Mammary epithelial cell (primary cell): ENCODE measurements around the gene TM9SF4.

Source experiments
- EZH2 ChIP-seq: IDR thresholded peaks from 2 replicates; pipeline ENCODE4 v1.6.1; 2012; ENCODE audit warnings: low read length, inconsistent platforms, borderline replicate concordance
- TF ChIP-seq, protein P1 (sequence below), 2 donors: IDR thresholded peaks in 1 of 2; conservative IDR thresholded peaks in 1 of 2; 2 replicates each; pipeline ENCODE4 v1.5.1; 2011 to 2012; ENCODE audit warnings: inconsistent platforms in 2 of 2, low read length in 2 of 2, mild to moderate bottlenecking in 2 of 2, control low read depth in 1 of 2, low read depth in 1 of 2; ENCODE audit not compliant: insufficient read depth in 1 of 2; ENCODE audit errors: extremely low read depth in 1 of 2

GRCh38 chr20:32183947-32184635 lies 74.6 kb downstream of the TM9SF4 start:
- TF ChIP-seq, protein P1, sequence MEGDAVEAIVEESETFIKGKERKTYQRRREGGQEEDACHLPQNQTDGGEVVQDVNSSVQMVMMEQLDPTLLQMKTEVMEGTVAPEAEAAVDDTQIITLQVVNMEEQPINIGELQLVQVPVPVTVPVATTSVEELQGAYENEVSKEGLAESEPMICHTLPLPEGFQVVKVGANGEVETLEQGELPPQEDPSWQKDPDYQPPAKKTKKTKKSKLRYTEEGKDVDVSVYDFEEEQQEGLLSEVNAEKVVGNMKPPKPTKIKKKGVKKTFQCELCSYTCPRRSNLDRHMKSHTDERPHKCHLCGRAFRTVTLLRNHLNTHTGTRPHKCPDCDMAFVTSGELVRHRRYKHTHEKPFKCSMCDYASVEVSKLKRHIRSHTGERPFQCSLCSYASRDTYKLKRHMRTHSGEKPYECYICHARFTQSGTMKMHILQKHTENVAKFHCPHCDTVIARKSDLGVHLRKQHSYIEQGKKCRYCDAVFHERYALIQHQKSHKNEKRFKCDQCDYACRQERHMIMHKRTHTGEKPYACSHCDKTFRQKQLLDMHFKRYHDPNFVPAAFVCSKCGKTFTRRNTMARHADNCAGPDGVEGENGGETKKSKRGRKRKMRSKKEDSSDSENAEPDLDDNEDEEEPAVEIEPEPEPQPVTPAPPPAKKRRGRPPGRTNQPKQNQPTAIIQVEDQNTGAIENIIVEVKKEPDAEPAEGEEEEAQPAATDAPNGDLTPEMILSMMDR (conservative IDR thresholded peaks at IDR 0.05 in 1 of 2, IDR thresholded peaks at IDR 0.05 in 1 of 2; ENCODE audit: extremely low read depth in 1 of 2, insufficient read depth in 1 of 2, low read depth in 1 of 2, low read length in 2 of 2): no peak
- no peak for TF ChIP-seq EZH2
